Right ventricle myocardium superior (tissue), 1 donor: ENCODE measurements around the gene RAPH1. TPM values are rescaled to one million over a fixed set of nuclear protein-coding genes. Genes with fewer than 3 reads are reported as not detected.
"Not testable (repeated sequence)": the region's sequence is repeated elsewhere in the genome, so short reads cannot be mapped to it uniquely, and the experiment has no call there.

Experiments
- ATAC-seq: fragments of 200-7000 bp; cut with Tn5 transposase; one replicate; pipeline ENCODE4 v1.9.1; 2020; ENCODE audit warnings: mild to moderate bottlenecking; ENCODE audit not compliant: poor library complexity
- DNase-seq: peaks from one replicate; pipeline ENCODE4 v3.0.0-alpha.2; 2020
- intact Hi-C: fragments of 100-400 bp; cut with DNase I; formaldehyde crosslinking; loops from one replicate; pipeline ENCODE4 v1.11.2; 2022
- total RNA-seq: library from RNA; stranded (reverse); fragmentation: NEBNext Ultra II Directional; extraction: Animal tissue kit (Norgen Biotek cat#: 25700); gene quantifications from one replicate; pipeline ENCODE4 v1.2.1, GENCODE V29; 2021
- donor health status: DM: no; HTN: yes; CAD: no; lungs with severe emphysema.

RAPH1 gene
- total RNA-seq, 1 donor from 2014 or later: 11.9 TPM

DNA sequence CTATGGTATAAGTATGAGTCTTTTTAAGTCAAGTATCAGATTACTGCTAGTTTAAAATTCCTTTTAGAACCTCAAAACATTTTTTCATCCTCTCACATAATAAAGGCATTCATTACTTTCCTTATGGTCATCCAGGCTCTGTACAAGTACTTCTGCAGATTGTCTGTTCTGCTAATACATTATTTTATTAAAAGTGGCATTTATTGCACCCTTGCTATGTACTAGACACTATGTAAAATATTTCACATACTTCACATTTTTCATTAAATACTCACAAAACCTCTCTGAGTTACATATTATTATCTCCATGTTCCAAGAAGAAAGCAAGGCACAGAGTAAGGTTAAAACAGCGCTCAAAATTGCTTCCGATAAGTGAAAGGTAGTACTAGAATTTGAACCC lies 84.1 kb downstream of the RAPH1 start:
- DNase-seq: no peak
- no peak for ATAC-seq
- intact Hi-C loops: loop anchor here (5.0 kb wide), 1 partner anchor 224 kb away; no protein-coding TSS in a partner anchor

DNA sequence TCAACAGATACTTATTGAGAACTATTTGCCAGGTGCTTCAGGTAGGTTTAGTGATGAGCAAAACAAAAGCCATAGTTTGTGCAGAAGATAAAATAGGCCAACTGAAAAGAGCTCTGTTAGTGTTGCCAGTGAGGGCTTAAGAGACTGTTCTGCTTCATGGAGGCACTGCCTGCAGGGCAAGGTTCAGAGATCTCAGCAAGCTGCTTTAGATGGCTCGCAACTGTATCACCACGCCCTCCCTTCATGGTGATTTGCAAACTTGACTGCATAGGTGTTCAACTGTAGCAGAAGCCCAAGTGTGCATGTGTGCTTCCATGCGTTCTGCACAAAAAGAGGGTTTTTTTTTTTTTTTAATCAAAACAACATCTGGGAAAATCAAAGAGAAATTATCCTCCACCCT lies 84.5 kb downstream of the RAPH1 start:
- no peak for ATAC-seq
- intact Hi-C loops: loop anchor here (5.0 kb wide), 1 partner anchor 223 kb away; no protein-coding TSS in a partner anchor
- DNase-seq: no peak

DNA sequence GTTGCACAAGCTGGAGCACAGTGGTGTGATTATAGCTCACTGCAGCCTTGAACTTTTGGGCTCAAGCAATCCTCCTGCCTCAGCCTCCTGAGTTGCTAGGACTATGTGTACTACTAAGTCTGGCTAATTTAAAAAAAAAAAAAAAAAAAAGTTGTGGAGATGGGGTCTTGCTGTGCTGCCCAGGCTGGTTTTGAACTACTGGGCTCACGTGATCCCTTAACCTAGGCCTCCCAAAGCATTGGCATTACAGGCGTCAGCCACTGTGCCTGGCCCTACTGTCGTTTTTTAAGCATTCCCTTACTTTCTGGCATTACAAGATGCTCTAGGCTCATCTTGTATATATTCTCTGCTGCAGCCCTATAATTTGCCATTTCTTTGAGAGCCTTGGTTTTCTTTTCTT lies 88.3 kb downstream of the RAPH1 start:
- no peak for DNase-seq
- intact Hi-C loops: no loop called here
- no peak for ATAC-seq

DNA sequence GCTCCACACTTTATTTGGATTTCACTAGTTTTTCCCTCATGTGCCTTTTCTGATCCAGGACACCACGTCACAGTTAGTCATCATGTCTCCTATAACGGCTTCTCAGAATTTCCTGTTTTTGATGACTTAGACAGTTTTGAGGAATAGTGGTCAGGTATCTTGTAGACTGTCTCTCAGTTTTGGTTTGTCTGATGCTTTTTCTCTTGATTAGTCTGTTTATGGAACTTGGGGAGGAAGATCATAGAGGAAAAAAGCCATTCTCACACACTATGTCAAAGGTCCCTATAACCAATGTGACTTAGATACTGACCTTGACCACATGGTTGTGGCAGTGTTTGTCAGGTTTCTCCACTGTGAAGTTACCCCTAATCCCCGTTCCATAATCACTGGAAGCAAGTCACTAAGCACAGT lies 89.0 kb downstream of the RAPH1 start:
- intact Hi-C loops: no loop called here
- ATAC-seq (no peak), DNase-seq (no peak)

DNA sequence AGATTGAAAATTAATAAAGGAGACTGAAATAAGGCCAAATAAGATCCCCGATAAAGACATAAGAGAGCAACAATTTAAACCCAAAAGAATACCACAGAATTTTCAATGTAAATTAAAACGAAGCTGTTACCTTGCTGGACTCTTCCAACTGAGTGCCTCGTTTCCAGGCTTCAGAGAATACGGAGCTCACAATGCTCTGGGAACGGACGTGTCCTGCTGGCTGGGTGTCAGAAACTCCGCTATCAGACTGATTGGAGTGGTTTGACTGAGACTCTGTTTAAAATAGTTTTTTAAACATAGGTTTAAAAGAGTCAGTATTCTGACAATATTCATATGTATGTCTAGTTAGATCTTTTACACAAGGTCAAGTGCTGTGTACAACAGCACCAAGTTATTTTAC lies 90.4 kb downstream of the RAPH1 start:
- intact Hi-C loops: no loop called here
- peak; percentile 72 for ATAC-seq
- DNase-seq: peak; percentile 60

DNA sequence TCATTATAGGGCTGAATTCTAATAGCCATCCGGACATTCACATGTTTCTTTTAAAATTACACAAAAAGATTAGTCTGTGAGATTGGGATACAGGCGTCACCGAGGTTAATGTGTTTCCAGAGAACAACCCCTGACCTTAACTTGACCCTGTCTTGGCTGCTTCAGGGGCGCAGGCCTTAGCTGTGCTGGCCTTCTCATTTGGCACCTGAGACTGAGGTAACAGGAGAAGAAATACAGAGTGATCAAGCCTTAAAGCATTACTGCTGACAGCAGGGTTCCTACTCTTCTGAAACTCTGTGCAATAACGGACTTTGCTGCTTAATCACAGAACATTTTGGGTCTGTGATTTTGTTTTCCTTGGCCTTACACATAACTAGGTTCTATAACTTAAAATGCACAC lies 92.6 kb downstream of the RAPH1 start:
- no peak for DNase-seq
- peak; percentile 13 for ATAC-seq
- intact Hi-C loops: no loop called here

DNA sequence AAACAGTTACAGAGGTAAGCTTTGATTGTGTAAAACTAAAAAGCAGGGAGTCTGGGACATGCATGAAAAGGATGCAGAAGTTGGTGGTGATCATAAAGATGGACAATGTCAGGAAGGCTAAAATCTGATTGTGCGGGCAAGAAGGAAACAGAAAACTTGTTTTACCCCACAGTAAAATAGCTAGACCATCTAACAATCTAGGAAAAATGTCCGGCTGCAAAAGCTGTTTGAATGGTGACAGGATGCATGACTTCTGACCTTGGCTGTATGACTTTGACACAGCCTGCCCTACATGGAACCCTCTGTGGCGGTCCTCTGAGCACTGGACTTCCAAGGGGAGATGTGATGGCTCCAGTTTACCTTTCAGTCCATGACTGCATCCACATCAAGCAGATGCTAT lies 93.6 kb downstream of the RAPH1 start:
- ATAC-seq (no peak), DNase-seq (no peak)
- intact Hi-C loops: no loop called here

DNA sequence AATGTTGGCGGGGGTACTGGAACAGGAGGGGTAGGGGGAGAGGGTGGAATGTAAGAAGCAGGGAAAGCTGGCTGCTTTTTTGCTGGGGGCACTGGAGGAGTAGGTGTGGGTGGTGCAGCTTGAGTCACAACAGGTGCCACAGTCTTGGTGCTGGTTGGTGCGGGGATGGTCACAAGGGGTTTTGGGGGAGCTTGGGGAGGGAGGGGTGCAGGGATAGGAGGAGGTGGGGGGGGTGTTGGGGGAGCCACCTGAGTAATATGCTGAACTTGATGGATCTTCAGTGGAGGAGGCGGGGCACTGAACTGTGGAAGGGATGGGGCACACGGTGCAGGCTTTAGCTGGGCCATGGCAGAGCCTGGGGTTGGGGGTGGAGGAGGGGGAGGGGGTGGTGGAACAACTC lies 94.4 kb downstream of the RAPH1 start:
- intact Hi-C loops: no loop called here
- DNase-seq: no peak
- ATAC-seq: no peak

DNA sequence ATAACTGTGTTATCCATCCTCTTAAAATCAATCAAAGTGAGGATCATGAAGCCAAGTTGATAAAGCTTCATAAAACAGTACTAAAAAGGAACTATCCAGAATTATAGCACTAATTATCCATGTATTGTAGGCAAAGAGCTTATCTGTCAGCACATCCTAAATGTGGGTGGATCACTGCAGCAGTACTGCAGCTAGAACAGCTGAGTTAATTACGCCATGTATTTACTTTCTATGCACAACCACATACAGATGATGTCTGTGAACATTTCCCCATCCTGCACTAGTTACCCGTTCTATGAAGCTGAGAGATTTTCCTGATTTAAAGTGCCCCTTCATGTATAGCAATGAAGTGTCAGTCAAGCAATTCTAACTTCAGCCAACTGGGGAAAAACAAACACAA lies 96.6 kb downstream of the RAPH1 start:
- intact Hi-C loops: no loop called here
- DNase-seq: no peak
- no peak for ATAC-seq

DNA sequence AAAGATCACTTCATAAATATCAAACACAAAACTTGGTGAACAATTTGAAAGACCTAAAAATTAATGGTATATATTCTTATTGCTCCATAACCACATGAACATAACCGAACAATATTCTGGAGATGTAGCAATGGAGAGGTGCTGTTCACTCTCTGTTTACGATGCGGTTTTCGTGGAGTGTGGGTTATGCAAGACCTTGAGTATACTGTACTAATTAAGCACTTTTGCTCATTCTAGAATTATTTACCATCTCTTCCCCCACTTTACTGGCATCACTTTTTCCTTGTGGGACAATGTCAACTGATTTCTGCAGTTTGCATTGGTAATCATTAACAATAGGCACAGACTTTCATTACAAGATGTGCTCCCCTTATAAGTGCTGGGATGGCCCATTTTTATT lies 97.6 kb downstream of the RAPH1 start:
- intact Hi-C loops: no loop called here
- DNase-seq (no peak), ATAC-seq (no peak)

DNA sequence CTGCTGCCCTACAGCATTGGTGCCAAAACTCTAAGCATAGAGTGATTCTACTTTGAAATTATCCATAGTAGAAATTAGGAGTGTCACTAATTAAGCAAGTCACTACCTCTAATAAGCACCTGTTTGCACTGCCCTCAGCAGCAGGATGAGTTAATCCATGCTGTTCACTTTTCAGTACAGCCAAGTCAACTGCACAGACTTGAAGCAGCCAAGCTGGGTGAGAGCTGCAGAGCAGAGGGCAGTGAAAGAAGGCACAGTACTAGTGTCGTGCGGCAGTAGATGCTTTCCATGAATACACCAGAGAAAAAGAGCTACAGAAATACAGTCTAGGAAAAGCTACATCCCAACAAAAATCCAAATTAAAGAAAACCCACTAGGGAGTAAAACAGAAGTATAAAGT lies 98.6 kb downstream of the RAPH1 start:
- DNase-seq: no peak
- intact Hi-C loops: no loop called here
- no peak for ATAC-seq

DNA sequence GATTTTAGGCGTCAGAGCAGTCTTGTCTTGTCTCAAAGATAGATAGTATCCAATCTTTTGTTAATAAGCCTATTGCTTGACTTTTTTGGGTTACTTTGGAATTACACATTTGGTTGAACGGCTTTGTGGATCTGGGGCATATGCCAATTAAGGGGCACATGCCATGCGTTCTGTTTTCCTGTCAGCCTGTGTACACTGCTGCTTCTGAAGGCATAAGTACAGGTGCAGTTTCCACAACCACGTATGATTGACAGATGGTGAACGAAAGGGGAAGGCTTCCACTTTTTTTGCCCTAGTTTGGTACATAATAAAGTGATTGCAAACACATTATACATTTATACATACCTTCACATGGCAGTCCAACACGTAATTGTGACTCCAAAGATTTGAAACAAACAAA lies 102.3 kb downstream of the RAPH1 start:
- no peak for ATAC-seq
- intact Hi-C loops: no loop called here
- no peak for DNase-seq

DNA sequence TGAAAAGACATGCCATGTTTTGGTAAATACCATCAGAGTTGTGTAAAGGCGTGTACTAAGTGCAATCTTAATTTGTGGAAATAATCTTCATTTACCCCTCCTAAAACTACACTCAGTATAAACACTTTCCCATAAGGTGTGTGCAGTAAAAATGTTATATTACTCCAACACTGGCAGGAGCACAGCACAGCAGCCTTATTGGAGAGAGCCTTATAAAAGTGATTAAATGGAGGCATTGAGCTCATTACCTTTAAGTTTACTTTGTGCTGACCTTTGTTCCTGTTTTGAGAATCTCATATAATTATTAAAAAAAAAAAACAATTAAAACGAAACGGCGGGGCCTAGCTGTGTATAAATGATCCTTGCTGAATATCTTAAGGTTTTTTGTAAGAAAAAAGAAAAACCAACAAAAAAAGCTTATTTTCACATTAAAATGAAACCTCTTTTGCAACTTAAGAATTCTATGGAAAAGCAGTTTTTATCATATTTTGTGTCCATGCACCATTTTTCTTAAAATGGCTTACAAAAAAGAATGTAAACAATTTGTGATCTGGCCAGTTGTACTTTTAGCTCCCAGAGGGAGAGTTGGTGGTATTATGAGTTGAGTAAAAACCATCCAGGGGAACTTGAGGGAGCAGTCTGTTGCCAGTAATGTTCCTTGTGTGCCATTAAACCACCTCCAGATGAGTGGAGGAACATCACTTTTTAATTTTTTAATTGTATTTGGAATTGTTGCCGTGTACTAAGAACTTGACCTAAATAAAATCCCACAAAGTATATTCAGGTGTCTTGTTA lies 103.5 kb downstream of the RAPH1 start:
- intact Hi-C loops: no loop called here
- no peak for ATAC-seq
- DNase-seq: no peak

DNA sequence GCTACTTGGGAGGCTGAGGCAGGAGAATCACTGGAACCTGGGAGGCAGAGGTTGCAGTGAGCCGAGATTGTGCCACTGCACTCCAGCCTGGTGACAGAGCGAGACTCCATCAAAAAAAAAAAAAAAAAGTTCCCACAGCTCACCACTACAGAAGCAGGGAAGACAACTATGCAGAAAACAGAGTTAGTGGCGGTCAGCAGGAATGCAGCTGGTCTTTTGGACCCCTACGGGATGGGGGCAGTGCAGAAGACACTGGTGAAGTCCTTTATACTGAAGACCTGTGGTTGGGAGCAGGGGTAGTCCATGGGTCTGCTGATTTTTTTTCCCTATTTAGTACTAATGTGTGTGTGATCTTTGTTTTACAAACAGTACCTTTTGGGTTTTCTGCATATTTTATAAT lies 105.5 kb downstream of the RAPH1 start:
- intact Hi-C loops, DNase-seq, ATAC-seq: not testable (repeated sequence)

DNA sequence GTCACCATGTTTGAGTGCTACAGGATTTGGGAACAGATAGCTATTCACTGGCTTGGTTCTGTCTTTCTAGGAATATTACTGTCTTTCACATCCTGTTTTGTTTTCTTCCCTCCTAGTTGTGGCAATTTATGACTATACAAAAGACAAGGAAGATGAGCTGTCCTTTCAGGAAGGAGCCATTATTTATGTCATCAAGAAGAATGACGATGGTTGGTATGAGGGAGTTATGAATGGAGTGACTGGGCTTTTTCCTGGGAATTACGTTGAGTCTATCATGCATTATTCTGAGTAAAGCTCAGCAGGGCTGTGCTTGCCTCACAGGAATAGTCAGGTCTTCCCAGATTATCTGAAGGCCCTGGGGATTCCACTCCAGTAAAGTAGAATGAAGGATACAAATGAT lies 108.0 kb downstream of the RAPH1 start:
- DNase-seq (no peak), ATAC-seq (no peak)
- intact Hi-C loops: no loop called here

DNA sequence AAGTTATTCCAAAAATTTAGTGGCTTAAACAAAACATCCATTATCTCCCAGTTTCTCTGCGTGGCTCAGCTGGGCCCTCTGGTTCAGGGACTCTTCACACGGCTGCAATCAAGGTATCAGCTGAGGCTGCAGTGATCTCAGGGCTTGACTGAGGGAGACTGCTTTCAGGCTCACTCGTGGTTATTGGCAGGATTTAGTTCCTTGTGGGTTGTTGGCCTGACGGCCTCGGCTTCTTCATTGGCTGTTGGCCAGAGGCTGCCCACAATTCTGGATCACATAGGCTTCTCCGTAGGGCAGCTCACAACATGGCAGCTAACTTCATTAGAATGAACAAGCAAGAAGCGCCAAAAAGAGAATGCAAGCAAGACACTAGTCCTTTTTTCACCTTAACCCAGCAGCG lies 116.8 kb downstream of the RAPH1 start:
- intact Hi-C loops: loop anchor here (10.0 kb wide), 1 partner anchor 93 kb away; the partner anchor contains the start of gene ABI2
- ATAC-seq (no peak), DNase-seq (no peak)

DNA sequence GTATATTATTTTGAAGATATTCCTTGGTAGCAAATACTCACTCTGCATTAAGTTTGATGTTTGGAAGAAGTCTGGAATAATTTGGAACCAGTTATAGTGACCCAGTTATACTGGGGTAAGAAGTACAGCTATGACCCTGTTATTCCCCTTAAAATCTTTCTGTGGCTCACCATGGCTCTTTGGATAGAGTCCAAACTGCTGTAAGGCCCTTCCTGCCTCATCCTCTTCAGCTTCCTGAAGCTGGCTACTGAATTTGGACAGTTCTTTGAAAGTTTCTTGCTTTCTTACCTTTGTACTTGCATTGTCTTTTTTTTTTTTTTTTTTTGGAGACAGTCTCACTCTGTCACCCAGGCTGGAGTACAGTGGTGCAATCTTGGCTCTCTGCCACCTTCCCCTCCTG lies 121.3 kb downstream of the RAPH1 start:
- ATAC-seq (no peak), DNase-seq (no peak)
- intact Hi-C loops: loop anchor here (10.0 kb wide), 1 partner anchor 89 kb away; the partner anchor contains the start of gene ABI2

DNA sequence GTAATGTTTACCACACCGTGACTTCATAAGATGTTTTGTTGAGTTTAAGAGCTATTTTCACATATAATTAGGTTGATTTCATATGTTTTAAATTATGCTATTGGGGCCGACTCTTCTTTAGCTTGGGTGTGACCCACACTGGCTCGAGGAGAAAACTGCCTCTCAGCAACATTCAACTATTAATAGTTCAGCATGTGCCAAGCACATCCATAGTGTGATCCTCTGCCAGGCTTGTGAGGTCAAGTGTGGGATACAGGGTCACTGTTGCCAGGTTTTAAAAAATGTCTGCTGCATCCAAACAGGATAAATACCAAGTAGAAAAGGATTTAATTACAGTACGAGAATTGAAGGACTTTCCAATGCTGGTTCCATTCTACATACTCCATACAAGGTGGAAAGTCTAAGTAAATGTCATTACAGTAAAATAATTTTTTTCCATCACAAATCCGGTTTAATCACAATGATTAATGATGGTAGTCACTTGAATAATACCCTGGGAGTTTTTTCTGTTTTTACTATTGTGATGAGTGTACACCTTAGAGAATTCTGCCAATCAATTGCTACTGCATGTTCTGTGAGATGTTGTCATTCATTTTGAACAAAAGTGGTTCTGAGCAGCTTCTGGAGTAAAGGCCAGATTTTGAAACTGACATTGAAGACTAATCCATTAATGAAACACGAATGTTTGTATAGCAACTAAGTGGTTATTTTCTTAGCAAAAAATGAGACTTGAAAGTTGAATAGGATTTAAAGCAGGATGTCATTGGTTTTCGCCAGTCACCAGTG lies 122.4 kb downstream of the RAPH1 start:
- DNase-seq: no peak
- intact Hi-C loops: loop anchor here (10.0 kb wide), 1 partner anchor 88 kb away; the partner anchor contains the start of gene ABI2
- ATAC-seq: peak; percentile 98

DNA sequence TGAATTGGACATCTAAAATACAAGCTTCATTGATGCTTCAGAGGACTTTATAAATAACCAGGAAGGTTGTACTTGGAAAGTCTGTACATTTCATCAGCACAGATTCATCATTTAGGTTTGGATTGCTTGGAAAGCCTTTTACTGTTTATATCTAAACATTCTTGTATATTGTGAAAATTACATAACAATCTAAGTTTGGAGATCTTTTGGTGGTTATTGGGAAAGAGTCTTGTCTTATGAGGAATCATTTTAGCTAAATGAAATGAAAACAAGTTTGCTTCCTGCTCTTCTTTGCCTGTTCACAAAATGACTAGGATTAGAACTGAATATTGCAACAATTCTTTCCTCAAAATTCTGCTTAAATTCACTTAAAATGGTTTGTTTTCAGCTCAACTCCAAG lies 127.6 kb downstream of the RAPH1 start:
- DNase-seq (no peak), ATAC-seq (no peak)
- intact Hi-C loops: no loop called here

DNA sequence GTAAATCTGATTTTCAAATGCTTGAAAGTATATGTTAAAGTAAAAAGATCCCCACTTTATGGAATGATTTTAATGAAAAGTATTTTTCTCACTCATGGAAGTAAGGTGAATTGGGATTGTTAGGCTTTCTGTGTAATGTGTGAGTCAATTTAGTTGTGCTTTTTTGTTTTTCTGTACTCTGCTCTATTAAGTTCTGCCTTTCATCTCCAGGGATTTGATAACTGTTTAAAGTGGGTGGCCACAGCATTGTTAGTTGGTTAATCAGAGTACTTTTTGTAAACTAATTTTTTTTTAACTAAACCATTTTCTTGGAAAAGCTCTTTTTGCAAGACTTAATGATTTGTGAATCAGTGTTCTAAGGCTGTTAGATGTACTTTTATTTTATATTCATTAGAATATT lies 130.1 kb downstream of the RAPH1 start:
- DNase-seq: no peak
- intact Hi-C loops: no loop called here
- no peak for ATAC-seq
